Smooth muscle cell of trachea (primary cell): ENCODE measurements around the gene ZNG1C. TPM values are rescaled to one million over a fixed set of nuclear protein-coding genes. Genes with fewer than 3 reads are reported as not detected.

ENCODE experiments used
- total RNA-seq: library from RNA; depleted of rRNA; stranded (reverse); fragments of >200 nt; gene quantifications from 2 replicates; pipeline ENCODE4 v1.2.1, GENCODE V29; 2014

The ZNG1C gene
- 17.3 and 19.4 TPM in 2 replicates for total RNA-seq

DNA sequence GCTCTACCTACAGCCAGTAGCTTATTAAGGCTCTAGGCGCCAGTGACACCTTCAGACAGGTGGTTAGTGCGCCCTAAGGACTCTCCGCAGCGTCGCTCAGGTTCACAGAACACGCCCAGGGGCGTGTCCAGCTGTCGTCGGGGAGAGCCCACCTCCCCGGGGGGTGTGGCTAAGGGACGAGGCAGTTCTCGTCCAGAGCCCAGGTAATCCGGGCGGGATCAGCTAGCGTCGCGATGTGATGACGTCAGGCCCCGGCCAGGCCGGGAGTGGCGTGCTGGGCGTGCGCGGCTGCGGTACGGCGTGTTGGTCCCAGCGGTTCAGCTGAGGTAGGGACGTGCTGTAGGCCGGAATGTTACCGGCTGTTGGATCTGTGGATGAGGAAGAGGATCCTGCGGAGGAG lies at the start of gene ZNG1C:
Gene ZNG1C, plus strand, starts transcription at position 301 of the 400 bp plus-strand sequence. Its CDS starts 49 bp downstream, at position 350.

DNA sequence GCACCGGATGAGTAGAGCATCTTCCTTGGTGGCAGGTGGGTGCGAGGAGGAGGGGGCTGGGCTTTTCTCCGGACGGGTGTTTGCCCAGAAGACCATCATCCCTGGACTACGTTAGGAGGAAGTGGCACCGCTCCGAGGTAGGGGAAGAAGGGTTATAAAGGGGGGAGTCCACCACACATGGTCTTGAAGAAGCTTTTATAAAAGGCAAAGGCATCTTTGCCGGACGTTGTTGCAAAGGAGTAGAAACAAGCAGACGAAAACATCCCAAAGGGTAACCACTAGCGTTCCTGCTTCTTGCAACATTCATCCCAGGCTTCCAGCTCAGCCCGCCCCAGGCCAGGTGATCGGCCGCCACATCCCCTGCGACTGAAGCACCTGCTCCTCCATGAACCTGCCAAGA lies 60.8 kb downstream of the ZNG1C start, which contains the start of gene FOXD4L3:
Gene FOXD4L3, plus strand, starts transcription at position 301 of the 400 bp plus-strand sequence. Its CDS starts 85 bp downstream, at position 386.

Other genes starting within 250 kb of the ZNG1C start
- not detected in 2 replicates for gene FOXD4L3, start 60.9 kb downstream of the ZNG1C start, total RNA-seq
- gene PGM5, start 114.6 kb downstream of the ZNG1C start, total RNA-seq: 88.8 and 110 TPM in 2 replicates